HG03095 (cell line): ENCODE measurements around the gene LPAR6.

Source experiments
- ATAC-seq: cut with Tn5 transposase; IDR thresholded peaks from one replicate; pipeline ENCODE4 v1.9.1; 2021; ENCODE audit warnings: moderate library complexity; ENCODE audit not compliant: unreplicated experiment

Gene LPAR6

DNA sequence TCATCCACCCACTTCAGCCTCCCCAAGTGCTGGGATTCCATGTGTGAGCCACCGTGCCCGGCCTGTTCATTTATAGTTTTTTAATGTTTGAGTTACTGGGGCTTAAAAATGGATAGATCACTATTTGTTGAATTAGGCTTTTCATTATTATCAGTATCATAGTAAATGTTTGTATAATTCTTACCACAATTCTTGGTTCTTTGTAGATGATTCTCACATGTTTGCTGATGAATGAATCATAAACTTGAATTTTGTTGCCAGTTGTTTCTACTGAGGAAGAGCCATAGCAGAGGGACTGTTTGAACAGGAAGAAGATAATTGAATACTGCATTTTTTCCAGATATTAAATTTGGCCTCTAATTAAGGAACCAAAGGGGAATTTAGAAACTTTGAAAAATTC is 2.6 kb upstream of the LPAR6 start:
- no peak for ATAC-seq

DNA sequence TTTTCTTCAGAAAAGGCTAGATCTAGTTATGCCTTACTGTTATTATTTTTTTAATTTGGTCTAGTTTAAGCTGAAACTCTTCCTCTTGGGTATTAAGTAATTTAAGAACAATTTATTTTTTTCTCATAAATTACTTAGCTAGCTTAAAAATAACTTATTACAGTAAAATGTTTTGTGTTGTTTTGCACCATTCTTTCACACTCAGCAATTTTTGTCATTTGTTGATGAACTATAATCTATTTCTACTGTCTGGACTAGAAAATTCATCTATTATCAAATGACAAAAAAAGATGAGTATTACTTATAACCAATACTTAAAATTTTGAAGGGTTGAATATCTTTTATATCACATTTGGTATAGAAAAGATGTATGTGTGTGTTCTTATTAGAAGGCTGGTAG is 1.6 kb upstream of the LPAR6 start:
- ATAC-seq, result no peak

DNA sequence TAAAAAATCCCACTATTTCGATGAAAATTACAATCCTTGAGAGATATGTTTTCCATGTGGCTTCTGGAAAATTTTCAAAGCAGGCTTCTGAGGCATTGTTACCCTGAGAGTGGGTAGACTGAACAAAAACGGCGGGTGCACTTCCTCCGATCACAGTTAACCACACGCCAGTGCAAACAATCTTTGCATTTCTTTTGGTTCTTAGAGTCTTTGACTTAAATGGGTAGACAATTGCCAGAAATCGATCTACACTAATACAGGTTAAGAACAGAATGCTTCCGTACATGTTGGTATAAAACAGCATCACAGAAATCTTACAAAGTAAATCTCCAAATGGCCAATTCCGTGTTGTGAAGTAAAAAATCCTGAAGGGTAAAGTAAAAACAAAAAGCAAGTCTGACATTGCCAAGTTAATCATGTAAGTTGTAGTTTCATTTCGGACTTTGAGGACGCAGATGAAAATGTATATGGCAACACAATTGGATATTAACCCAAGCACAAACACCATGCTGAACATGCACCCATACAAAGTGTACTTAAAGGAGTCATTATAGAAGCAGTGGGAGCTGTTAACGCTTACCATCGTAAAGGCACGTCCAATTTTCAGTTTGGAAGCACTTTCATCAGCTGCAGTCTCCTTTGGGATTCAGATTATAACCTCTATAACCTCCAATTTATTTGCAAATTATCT is 927 bp downstream of the LPAR6 start:
- no peak for ATAC-seq

DNA sequence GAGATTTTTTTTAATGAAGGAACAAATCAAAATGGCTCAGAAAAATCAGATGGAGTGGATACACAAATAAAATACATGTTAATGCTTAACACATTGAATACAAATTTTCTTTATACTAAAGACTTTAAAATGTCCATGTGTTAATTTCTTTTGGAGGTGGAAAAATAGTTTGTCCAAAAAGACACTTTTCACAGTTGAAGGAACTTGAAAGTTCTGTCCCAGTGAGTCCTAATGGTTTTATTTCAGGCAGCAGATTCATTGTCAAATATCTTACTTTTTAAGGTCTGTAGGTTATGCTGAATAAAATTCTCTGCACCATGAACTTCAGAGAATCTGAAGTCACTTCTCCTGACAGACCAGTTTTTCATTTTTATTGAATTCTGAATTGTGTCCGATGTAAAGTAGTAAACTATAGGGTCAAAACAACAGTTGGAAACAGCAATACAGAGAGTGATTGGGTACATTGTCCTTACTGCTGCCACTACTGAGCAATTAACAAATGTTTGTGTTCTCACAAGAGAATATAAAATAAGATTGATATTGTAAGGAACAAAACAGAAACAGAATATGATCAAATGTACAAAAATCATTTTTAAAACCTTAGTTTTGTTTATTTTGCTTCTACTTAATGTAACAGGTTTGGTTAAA is 1.6 kb downstream of the LPAR6 start:
- ATAC-seq, result no peak

DNA sequence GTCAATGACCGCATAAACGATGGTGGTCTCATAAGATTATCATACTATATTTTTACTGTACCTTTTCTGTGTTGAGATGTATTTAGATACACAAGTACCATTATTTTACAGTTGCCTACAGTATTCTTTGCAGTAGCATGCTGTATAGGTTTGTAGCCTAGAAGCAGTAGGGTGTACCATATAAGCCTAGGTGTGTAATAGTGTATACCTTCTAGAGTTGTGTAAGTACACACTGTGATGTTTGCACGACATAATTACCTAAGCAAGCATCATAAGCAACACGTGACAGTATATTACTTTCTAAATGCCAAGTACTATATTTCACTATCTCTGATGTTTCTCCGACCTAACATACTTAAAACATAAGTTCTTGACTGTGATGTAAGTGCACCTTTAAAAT is 2.7 kb downstream of the LPAR6 start:
- no peak for ATAC-seq

DNA sequence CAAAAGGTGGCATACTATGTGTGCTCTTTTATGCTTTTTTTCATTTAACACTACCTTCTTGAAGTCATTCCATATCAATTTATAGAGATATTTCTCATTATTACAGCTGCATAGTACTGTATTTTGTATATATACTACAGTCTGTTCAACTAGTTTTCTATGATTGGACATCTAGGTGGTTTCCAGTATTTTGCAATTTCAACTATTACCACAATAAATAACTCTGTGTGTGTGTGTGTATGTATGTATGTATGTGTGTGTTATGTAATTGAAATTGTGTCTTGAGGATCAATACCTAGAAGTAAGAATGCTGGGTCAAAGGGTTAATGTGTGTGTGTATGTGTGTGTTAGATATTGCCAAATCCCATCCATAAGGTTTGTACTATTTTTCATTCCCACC is 7.0 kb downstream of the LPAR6 start:
- no peak for ATAC-seq

DNA sequence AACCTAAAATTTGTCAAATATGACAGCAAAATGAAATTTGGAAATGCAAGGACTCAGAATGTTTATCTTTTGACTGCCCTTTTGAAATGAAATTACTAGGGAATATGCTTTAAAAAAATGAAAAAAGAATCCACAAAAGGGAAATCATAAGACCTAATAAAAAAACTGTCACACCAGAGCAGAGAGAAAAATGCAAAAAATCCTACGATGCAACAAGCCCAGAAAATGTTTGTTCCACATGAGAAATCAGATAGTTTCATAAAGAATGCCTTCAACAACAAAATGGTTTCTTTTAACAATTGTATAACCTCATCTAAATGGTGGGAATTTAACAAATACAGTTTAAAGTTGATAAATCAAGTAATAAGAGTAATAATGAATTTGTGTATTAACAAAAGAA is 8.0 kb downstream of the LPAR6 start:
- no peak for ATAC-seq

DNA sequence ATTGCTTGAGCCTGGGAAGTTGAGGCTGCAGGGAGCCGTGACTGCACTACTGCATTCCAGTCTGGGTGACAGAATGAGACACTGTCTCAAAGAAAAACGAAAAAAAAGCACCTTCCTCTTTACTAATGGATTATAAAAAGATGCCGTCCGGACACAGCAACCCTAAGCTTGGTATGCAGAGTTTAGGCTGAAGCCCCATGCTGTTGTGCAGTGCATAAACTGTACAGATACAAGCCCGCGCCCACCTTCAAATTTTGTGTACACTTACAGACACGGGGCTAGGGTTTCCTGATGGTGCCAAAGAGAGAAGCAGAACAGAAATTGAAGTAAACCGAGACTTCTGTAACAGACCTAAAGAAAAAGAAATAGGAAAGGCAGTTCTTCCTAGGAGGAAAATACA is 9.0 kb downstream of the LPAR6 start:
- no peak for ATAC-seq

DNA sequence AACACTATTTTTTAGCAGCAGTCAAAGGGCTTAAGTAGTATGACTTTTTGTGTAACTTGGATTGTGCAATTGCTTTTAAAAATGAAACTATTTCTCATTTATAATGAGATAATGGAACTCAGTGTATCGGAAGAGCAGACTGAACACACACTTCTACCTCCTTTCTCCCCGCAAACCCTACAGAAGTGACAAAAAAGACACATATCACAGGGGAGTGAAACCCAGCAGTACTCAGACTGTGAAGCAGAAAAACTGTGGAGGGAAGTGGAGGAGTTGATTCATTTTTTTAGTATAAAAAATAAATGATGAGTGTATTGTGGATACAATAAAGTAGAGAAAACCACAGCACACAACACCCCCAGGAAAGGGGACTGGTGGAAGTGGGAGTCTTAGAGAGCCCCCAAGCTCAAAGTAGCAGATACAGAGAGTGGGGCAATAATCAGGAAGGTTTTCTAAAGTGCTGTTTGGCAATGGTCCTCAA is 9.7 kb downstream of the LPAR6 start:
- peak; percentile 48 for ATAC-seq

DNA sequence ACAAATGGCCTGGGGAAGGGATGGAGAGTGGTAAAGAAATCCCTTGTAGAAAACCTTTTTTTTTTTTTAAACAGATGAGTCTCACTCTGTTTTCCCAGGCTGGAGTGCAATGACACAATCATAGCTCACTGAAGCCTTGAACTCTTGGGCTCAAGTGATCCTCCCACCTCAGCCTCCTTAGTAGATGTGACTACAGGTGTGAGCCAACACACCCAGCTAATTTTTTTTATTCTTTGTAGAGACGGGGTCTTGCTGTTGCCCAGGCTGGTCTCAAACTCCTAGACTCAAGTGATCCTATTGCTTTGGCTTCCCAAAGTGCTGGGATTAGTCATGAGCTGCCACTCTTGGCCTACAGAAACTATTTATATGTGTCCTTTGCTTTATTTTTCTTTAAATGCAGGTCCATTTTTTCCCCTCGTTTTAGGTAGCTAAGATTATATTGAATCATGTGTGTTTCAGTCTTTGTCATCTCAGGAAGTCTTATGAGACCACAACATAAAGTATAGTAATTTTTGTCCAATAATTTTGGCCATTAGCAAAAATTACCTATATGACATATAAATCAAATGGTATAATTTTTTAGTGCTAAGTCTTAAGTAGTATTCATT is 10.5 kb downstream of the LPAR6 start:
- ATAC-seq, result no peak

DNA sequence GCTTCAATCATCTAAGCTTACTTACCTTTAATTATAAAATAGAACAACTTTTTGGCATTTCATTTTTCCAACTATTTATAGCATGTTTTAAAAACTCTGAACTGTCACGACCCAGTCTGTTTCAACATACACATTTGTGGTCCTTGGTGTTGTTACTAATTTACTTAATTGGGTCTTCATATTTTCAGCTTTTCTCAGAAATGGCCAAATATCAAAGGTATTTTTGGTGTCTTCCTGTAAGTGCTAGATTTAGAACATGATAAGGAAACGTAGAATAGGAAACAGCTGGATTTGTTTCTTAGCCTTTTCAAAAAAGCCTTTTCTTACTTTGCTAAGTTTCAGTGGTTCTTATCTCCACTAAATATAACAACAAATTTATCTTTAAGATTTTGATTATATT is 11.4 kb downstream of the LPAR6 start:
- ATAC-seq, result no peak

DNA sequence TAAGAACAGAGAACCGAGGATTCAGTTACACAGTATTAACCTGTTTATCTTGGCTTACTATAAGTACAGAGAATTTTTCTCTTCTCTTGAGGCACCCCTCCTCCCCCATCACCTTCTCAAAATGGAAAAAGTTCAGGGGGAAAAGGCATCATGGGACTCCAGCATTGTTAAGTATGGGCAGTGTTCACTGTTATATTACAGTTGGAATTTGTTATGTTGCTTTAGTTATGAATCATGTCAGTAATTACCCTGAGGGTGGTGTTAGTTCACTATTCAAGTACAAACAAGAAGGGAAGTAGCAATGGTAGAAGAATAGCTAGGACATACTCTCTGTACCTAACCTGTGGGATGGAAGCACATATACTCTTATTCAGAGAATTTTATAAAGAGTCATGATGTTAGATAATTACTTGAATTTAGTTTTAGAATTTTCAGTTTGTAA is 12.0 kb downstream of the LPAR6 start:
- no peak for ATAC-seq

DNA sequence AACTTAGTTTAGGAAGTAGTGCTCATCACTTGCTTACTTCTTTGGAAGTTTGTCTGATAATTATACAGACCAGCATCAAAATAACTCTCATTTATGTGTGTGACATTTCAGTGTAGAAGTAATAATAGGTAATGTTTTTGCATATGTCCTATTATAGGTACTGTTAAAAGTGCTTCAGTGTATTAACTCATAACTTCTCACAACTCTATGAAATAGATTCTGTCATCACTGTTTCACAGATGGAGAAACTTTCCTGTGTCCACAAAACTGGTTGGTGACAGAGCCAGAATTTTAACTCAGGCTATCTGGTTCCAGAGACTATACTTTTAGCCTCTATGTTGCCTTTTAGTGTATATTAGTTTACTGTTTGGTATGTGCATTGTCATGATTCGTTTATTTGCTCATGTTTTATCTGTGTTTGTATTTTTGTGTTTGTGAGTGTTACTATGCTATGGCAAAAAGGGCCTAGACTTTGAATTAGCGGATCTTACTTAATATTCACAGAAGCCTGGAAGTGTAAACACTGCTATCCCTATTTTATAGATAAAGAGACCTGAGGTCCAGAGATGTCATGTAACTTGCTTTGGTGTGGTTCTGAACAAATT is 12.7 kb downstream of the LPAR6 start:
- no peak for ATAC-seq

DNA sequence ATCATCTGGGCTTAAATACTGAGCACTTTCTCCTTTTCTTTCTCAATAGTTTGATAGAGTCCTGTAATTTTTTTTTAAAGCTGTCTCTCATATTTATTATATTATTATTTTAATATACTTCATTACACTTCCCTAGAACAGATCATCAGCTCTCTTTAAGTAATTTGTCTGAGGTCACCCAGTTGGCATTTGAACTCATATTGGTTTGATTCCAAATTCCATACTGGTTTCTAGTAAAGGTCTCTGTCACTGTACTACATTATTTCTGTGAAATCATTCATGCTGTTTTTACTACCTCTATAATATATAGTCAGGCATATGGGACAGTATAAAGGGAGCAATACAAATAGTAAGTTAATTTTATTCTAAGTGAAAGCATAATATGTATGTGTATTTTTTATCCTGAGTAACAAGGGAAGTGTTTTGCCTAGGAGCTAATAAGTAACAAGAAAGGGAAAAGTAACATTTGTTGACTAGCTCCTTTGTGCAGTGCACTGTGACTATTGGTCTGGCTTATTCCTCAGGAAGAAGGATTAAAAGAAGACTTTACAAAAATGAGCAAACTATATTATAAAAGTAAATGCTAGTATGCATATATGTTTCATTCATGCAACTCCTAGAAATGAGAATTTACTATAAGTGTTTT is 14.3 kb downstream of the LPAR6 start:
- ATAC-seq, result no peak

DNA sequence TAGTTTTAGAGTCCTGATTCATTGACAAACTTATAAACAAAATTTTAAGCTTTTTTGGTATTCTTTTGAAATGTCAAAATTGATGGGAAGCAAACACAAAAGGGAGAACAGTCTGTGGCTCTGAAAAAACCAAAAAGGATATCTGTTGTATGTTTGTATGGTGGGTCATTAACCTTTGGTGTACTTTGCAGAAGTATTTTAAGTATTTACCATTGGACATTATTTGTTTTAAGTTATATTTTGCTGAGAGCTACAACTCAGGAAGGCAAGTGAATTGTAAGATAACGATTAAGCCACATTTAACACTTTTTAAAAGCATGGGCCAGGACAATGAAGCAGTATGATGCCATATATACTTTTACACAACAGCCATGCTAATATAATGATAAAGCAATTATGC is 15.2 kb downstream of the LPAR6 start:
- no peak for ATAC-seq

DNA sequence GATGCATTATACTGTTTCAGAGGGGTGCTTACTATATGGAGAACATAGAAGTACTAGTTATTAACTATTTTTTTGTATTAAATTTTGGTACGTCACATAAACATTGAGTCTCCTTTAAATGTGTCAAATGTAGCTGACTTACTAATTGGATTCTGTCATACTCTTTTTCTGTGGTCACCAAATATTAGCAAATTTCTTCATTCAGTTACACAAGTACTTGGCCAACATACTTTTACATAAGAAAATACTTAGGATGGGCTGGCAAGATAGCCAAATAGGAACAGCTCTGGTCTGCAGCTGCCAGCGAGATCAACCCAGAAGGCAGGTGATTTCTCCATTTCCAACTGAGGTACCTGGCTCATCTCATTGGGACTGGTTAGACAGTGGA is 19.2 kb downstream of the LPAR6 start:
- no peak for ATAC-seq

DNA sequence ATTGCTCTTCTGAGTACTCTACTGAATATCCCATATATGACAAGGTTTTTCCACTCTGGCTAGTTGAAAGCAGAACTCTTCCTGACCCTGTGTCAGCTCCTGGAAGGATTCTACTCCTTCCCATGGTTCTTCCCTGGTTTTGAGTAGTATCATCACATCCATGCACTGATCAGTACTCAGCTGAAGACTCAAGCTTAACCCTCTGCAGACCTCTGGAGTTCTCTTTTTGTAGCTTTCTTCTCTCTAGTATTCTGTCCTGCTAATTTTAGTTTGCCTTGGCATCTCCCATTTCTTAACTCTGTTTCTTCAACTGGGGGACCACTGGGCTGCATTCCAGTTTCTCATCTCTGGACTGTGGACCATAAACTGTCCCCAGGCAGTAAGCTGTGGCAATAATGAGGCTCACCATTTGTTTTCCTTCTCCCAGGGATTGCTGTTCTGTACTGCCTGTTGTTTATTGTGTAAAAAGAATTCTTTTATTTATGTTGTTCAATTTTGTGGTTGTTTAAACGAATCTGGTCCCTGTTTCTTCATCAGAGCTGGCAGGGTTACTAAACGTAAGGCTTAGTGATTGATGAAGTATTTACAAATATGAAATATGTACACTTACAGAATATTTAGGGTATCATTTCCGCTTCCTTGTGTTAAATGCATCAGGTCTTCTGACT is 19.7 kb downstream of the LPAR6 start:
- ATAC-seq, result no peak

DNA sequence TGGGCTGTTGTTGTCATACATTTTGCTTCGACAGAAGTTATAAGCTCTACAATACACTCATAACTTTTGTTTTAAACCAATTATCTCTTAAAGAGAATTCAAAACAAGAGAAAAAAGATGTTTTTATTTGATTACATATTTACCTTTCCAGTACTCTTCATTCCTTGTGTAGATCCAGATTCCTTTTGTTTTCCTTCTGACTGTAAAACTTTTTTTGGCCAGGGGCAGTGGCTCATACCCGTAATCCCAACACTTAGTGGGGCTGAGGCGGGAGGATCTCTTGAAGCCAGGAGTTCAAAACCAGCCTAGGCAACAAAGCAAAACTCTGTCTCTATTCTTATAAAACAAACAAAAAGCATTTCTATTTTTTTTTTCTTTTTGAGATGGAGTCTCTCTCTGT is 21.7 kb downstream of the LPAR6 start:
- no peak for ATAC-seq

DNA sequence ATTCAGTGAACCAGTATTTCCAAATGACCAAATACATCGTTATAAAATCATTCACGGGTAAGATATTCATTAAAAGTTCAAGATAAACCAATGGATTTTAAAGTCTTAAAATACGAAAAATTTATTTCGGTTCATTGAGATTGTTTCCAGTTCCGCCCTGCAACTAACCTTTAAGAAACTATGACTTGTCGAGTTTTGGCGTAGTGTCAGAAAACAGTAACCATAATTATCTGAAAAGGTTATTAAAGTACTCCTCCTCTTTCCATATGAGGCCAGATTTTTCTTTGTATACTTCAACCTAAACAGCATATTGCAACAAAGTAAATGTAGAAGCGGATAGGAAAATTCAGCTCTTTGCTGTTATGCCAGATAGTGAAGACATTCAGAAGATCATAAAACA is 26.1 kb downstream of the LPAR6 start:
- no peak for ATAC-seq

DNA sequence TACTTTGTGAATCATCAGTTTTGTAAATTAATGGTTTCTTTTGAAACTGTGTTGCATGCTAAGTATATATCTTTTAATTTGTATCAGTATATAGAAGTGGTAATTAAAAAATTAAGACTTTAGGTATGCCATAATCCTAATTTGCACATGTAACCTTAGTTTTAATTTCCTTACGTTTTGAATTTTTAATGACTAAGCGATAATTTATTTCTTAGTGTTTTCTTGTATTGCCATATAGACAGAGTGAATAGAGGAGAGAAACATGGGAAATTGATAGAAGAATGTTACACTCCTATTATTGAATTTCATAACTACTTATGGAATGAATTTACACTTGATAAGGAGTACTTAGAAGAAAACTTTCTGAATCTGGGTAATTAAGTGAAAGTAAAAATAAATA is 29.5 kb downstream of the LPAR6 start:
- no peak for ATAC-seq

DNA sequence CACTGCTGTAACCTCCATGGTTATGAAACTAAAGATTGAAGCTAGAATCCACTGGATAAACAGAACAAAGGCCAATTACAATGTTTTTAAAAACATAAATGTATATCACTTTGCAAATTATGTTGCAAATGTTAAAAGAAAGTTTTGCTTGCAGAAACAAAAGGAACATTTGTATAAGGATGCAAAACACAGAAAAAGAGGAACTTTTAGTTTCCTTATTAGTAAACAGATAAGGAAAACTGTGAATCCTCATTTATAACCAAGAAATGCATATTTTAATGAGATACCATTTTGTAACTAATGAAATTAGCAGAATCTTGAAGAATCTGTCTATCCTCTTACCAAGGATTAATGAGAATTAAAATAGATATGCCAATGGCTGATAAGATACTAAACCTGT is 32.3 kb downstream of the LPAR6 start:
- ATAC-seq, result no peak
